ENCODE measurements around the gene VWA5B2. TPM values are rescaled to one million over a fixed set of nuclear protein-coding genes. Genes with fewer than 3 reads are reported as not detected.

The VWA5B2 gene
- total and polyA plus RNA-seq, 9 of the 15 experiments (the other 6 are each of a cell fraction or from before 2014, with no cell fraction given), result 0.04 TPM; not detected in 8

DNA sequence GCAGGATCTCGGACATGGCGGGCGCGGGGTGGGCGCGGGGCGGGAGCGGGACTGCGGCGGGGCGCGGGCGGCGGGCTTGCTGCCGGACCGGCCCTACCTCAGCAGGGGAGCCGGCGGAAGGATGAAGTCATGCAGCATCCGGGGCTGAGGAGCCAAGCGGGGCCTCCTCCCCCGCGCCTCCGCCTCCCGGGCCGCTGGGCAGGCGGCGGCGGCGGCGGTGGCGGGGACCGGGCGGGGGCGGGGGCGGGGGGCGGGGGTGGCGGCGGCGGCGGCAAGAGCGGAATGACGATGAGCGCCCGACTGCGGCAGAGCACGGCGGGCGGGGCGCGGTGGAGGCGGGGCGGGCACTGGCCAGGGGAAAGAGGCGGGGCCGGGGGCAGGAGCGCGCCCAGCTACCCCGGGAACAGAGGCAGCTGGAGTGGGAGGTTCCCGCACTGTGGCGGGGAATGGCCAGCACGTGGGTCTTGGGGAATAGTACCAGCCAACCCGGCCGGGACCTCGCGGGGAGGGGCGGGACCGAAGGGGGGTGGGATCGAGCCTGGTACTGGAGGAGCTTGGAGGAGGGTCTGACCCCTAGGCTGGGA lies 32.0 kb downstream of the VWA5B2 start, which contains the start of gene CAMK2N2 (continued):
- TF ChIP-seq, protein P1, sequence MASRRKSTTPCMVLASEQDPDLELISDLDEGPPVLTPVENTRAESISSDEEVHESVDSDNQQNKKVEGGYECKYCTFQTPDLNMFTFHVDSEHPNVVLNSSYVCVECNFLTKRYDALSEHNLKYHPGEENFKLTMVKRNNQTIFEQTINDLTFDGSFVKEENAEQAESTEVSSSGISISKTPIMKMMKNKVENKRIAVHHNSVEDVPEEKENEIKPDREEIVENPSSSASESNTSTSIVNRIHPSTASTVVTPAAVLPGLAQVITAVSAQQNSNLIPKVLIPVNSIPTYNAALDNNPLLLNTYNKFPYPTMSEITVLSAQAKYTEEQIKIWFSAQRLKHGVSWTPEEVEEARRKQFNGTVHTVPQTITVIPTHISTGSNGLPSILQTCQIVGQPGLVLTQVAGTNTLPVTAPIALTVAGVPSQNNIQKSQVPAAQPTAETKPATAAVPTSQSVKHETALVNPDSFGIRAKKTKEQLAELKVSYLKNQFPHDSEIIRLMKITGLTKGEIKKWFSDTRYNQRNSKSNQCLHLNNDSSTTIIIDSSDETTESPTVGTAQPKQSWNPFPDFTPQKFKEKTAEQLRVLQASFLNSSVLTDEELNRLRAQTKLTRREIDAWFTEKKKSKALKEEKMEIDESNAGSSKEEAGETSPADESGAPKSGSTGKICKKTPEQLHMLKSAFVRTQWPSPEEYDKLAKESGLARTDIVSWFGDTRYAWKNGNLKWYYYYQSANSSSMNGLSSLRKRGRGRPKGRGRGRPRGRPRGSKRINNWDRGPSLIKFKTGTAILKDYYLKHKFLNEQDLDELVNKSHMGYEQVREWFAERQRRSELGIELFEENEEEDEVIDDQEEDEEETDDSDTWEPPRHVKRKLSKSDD (conservative IDR thresholded peaks at IDR 0.05; ENCODE audit: low read length), result no peak
- TF ChIP-seq YY1 (IDR thresholded peaks at IDR 0.05; ENCODE audit: borderline replicate concordance in 1 of 3, control insufficient read depth in 1 of 3, extremely low read depth in 1 of 3, insufficient read depth in 3 of 3, insufficient read length in 1 of 3, insufficient replicate concordance in 2 of 3, low read depth in 1 of 3, low read length in 2 of 3), result peak in 1 of 3 experiments; percentile 29
- no peak for TF ChIP-seq ZNF785 (CRISPR knock-in tag; IDR thresholded peaks at IDR 0.05)
- no peak for TF ChIP-seq HNRNPH1 (optimal IDR thresholded peaks at IDR 0.05; ENCODE audit: low read depth, low read length)
- TF ChIP-seq, protein P2, sequence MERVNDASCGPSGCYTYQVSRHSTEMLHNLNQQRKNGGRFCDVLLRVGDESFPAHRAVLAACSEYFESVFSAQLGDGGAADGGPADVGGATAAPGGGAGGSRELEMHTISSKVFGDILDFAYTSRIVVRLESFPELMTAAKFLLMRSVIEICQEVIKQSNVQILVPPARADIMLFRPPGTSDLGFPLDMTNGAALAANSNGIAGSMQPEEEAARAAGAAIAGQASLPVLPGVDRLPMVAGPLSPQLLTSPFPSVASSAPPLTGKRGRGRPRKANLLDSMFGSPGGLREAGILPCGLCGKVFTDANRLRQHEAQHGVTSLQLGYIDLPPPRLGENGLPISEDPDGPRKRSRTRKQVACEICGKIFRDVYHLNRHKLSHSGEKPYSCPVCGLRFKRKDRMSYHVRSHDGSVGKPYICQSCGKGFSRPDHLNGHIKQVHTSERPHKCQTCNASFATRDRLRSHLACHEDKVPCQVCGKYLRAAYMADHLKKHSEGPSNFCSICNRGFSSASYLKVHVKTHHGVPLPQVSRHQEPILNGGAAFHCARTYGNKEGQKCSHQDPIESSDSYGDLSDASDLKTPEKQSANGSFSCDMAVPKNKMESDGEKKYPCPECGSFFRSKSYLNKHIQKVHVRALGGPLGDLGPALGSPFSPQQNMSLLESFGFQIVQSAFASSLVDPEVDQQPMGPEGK (CRISPR knock-in tag; IDR thresholded peaks at IDR 0.05; ENCODE audit: borderline replicate concordance), result no peak
- TF ChIP-seq MECOM (CRISPR knock-in tag; IDR thresholded peaks at IDR 0.05), result no peak
- TF ChIP-seq CREM (IDR thresholded peaks at IDR 0.05; ENCODE audit: low read depth), result 0 out of 2 replicates have a peak, but pooled peaks have one; percentile 1
- TF ChIP-seq, protein P3, sequence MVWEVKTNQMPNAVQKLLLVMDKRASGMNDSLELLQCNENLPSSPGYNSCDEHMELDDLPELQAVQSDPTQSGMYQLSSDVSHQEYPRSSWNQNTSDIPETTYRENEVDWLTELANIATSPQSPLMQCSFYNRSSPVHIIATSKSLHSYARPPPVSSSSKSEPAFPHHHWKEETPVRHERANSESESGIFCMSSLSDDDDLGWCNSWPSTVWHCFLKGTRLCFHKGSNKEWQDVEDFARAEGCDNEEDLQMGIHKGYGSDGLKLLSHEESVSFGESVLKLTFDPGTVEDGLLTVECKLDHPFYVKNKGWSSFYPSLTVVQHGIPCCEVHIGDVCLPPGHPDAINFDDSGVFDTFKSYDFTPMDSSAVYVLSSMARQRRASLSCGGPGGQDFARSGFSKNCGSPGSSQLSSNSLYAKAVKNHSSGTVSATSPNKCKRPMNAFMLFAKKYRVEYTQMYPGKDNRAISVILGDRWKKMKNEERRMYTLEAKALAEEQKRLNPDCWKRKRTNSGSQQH (CRISPR knock-in tag; IDR thresholded peaks at IDR 0.05), result no peak

All from K562 (cell line).